Vagina (tissue), 2 donors: ENCODE data around the gene LRG1.

ENCODE experiments used
- POLR2AphosphoS5 ChIP-seq, 2 donors: sonication (generic); formaldehyde crosslinking; IDR thresholded peaks; one replicate each; pipeline ENCODE4 v1.9.0; 2017; ENCODE audit warnings: antibody characterized with exemption in 2 of 2, mild to moderate bottlenecking in 2 of 2, low read depth in 1 of 2; ENCODE audit not compliant: insufficient read depth in 1 of 2
- TF ChIP-seq, protein P1 (sequence below), 3 experiments: fragments of 450-650 bp in 2 of 3; fragments of 200-600 bp in 1 of 3; sonication (generic) in 1 of 3; IDR thresholded peaks; one replicate each; pipeline ENCODE4 v1.5.1; 2017 to 2019; ENCODE audit warnings: antibody characterized with exemption in 3 of 3, mild to moderate bottlenecking in 2 of 3, moderate library complexity in 2 of 3

DNA sequence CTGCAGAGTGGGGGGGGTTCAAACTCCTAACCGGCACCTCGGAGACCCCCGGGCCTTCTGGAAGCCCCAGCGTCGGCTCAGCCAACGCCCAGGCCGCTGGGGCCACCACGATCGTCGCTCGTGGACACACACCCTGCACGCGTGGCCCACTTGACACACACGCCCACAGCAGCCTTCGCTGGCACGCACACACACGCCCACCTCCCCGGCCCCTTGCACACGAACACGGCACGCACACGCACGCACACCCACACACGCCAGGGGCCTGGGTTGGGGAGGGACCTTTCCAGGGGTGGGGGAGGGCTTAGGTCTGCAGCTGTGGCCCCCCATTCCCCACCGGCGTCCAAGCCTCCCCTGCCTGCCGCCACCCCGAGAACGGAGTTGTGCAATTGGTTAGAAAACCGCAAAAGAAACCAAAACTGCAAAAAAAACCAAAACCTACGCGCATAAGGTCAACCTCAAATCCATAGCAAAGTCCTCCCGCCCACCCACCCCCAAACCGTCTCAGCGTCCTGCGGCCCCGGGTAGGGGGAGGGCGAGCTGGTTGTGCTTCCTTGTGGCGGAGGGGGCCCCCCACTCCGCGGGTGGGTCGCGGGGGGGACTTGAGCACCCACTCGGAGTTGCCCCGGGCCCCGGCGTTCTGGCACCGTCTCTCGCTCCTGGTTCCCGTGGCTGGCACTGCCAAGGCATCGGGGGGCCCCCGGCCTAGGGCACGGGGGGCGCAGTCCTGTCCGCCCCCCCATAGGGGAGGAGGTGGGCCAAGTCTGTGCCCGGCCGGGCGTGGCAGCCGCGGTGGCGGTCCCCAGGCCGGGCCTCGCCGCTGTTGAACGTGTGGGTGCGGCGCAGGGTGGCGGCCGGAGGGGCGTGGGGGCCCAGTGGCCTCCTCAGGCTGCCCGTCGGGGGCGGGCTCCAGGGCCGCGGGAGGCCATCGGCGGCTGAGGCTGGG lies 3.3 kb upstream of the LRG1 start:
- TF ChIP-seq, protein P1, sequence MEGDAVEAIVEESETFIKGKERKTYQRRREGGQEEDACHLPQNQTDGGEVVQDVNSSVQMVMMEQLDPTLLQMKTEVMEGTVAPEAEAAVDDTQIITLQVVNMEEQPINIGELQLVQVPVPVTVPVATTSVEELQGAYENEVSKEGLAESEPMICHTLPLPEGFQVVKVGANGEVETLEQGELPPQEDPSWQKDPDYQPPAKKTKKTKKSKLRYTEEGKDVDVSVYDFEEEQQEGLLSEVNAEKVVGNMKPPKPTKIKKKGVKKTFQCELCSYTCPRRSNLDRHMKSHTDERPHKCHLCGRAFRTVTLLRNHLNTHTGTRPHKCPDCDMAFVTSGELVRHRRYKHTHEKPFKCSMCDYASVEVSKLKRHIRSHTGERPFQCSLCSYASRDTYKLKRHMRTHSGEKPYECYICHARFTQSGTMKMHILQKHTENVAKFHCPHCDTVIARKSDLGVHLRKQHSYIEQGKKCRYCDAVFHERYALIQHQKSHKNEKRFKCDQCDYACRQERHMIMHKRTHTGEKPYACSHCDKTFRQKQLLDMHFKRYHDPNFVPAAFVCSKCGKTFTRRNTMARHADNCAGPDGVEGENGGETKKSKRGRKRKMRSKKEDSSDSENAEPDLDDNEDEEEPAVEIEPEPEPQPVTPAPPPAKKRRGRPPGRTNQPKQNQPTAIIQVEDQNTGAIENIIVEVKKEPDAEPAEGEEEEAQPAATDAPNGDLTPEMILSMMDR (IDR thresholded peaks at IDR 0.05) = no peak
- no peak for TF ChIP-seq POLR2AphosphoS5 (IDR thresholded peaks at IDR 0.05; ENCODE audit: insufficient read depth in 1 of 2, low read depth in 1 of 2)
